ENCODE measurements around the gene TBX6. TPM values are rescaled to one million over a fixed set of nuclear protein-coding genes. Genes with fewer than 3 reads are reported as not detected.
A peak's percentile ranks its signal among the peaks of the same experiment; 100 is the strongest.

TBX6 gene
- total and polyA plus RNA-seq, 2 donors (not counting 3 experiments of a cell fraction or from before 2014, with no cell fraction given), result 0.40 to 0.60 TPM

GRCh38 chr16:30094541-30095165, 2.9 kb upstream of the TBX6 start:
- H3K4me3 ChIP-seq (replicated peaks in 1 of 3; ENCODE audit: insufficient read depth in 1 of 3, low read depth in 1 of 3, low read length in 3 of 3), result peak overlapping the region in 1 of 3 experiments; percentile 76
- H2AFZ ChIP-seq (ENCODE audit: low read depth, low read length), result no peak overlapping the region
- BruUV-seq (replicated peaks), result TSS peak; percentile 26
- H3K36me3 ChIP-seq (ENCODE audit: control insufficient read depth in 2 of 2, extremely low read depth in 1 of 2, insufficient read depth in 2 of 2, low read length in 2 of 2), result peaks cover 0 to 8% of the 10 kb centered on the region in 2 experiments
- intact Hi-C loops (cut with micrococcal nuclease) (loop anchor here (10.0 kb wide), 2 partner anchors 310 to 560 kb away; partner anchors contain the start of genes FBRS, PRR14 and ZNF771), dilution Hi-C loops (cut with MboI; ENCODE audit: extremely low pct_ligation_motif_present, low sequenced_read_pairs) (no loop called here)
- H3K27me3 ChIP-seq (ENCODE audit: control insufficient read depth in 2 of 2, insufficient read depth in 2 of 2, low read length in 2 of 2), result no peaks in the 10 kb centered on the region
- H3K27ac ChIP-seq (ENCODE audit: insufficient read depth, low read depth, low read length), result no peak overlapping the region
- no peak overlapping the region for H3K4me2 ChIP-seq (ENCODE audit: insufficient read depth, low read length)
- H3K9me3 ChIP-seq (replicated peaks; ENCODE audit: control insufficient read depth, insufficient read depth, low read length), result peaks cover 3% of the 10 kb centered on the region
- DNase-seq (ENCODE audit: low read depth, low spot score), result no peak
- H3K9me1 ChIP-seq (replicated peaks; ENCODE audit: control insufficient read depth, extremely low read depth, insufficient read depth, low read length), result no peaks in the 10 kb centered on the region
- POLR2A ChIA-PET, result no interaction called here
- no peaks in the 10 kb centered on the region for H4K20me1 ChIP-seq (replicated peaks; ENCODE audit: control insufficient read depth, extremely low read depth, insufficient read depth, low read length)
- no peaks in the 10 kb centered on the region for H3K79me2 ChIP-seq (ENCODE audit: control insufficient read depth, insufficient read depth, low read length)
- no peak overlapping the region for H3K9ac ChIP-seq (replicated peaks; ENCODE audit: extremely low read depth, insufficient read depth, low read length)
- CTCF ChIA-PET, result interaction anchor here (3.5 kb wide), 1 partner anchor 19 kb away, joined by 33 read pairs; the partner anchor contains the start of gene PPP4C
- peaks cover 23% of the 10 kb centered on the region for H3K4me1 ChIP-seq (ENCODE audit: control insufficient read depth, extremely low read depth, insufficient read depth, low read length)
- no peak for TF ChIP-seq JUN (IDR thresholded peaks at IDR 0.05; ENCODE audit: borderline replicate concordance, insufficient read depth, insufficient read length, low read depth)
- no peak for TF ChIP-seq POLR2AphosphoS5 (IDR thresholded peaks at IDR 0.05; ENCODE audit: insufficient read depth, low read depth, low read length)
- TF ChIP-seq POLR2A (IDR thresholded peaks at IDR 0.05; ENCODE audit: low read depth, low read length), result no peak
- TF ChIP-seq, protein P1, sequence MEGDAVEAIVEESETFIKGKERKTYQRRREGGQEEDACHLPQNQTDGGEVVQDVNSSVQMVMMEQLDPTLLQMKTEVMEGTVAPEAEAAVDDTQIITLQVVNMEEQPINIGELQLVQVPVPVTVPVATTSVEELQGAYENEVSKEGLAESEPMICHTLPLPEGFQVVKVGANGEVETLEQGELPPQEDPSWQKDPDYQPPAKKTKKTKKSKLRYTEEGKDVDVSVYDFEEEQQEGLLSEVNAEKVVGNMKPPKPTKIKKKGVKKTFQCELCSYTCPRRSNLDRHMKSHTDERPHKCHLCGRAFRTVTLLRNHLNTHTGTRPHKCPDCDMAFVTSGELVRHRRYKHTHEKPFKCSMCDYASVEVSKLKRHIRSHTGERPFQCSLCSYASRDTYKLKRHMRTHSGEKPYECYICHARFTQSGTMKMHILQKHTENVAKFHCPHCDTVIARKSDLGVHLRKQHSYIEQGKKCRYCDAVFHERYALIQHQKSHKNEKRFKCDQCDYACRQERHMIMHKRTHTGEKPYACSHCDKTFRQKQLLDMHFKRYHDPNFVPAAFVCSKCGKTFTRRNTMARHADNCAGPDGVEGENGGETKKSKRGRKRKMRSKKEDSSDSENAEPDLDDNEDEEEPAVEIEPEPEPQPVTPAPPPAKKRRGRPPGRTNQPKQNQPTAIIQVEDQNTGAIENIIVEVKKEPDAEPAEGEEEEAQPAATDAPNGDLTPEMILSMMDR (IDR thresholded peaks at IDR 0.05; ENCODE audit: extremely low read depth in 1 of 2, insufficient read depth in 1 of 2, low read depth in 1 of 2, low read length in 2 of 2), result no peak
- no peak for TF ChIP-seq EZH2 (IDR thresholded peaks at IDR 0.05; ENCODE audit: borderline replicate concordance, low read depth, low read length, severe bottlenecking)
- TF ChIP-seq MAX (IDR thresholded peaks at IDR 0.05; ENCODE audit: insufficient read depth, insufficient read length), result no peak
- TF ChIP-seq GATA2 (IDR thresholded peaks at IDR 0.05; ENCODE audit: insufficient read depth, insufficient read length, low read depth, low read length), result no peak
- no peak for TF ChIP-seq MYC (IDR thresholded peaks at IDR 0.05; ENCODE audit: low read depth, low read length)
- no peak for TF ChIP-seq FOS (IDR thresholded peaks at IDR 0.05; ENCODE audit: borderline replicate concordance, insufficient read depth, low read length)
- no peak for FAIRE-seq
